COR-L47 (cell line): ENCODE results near the gene FOXK1.

Experiments used
- DNase-seq: peaks from one replicate; lab custom pipeline; 2025; lab: John Stamatoyannopoulos, UW

Gene FOXK1

GRCh38 chr7:4765776-4766490, 83.8 kb downstream of the FOXK1 start:
- no peak for DNase-seq

- no peak for DNase-seq
Measured at GRCh38 chr7:4766666-4767519, 84.8 kb downstream of the FOXK1 start.

GRCh38 chr7:4768597-4769569, 86.8 kb downstream of the FOXK1 start:
- no peak for DNase-seq

GRCh38 chr7:4769761-4770160, 87.7 kb downstream of the FOXK1 start:
- DNase-seq: peak; percentile 6

GRCh38 chr7:4770886-4771285, 88.8 kb downstream of the FOXK1 start:
- DNase-seq: no peak

- DNase-seq: no peak
Measured at GRCh38 chr7:4771737-4772136, 89.6 kb downstream of the FOXK1 start.

- no peak for DNase-seq
Measured at GRCh38 chr7:4772306-4772705, 90.2 kb downstream of the FOXK1 start.

- DNase-seq: no peak
Measured at GRCh38 chr7:4774007-4774406, 91.9 kb downstream of the FOXK1 start.

GRCh38 chr7:4774658-4775249, 92.7 kb downstream of the FOXK1 start:
- no peak for DNase-seq

- peak; percentile 92 for DNase-seq
Measured at GRCh38 chr7:4775250-4775847, 93.3 kb downstream of the FOXK1 start, which contains the start of gene AP5Z1. TSS of gene AP5Z1 (plus strand) at chr7:4775623. CDS start at chr7:4775716, 93 bp downstream.

- DNase-seq: no peak
Measured at GRCh38 chr7:4775848-4776623, 93.9 kb downstream of the FOXK1 start.

GRCh38 chr7:4779118-4779517, 97.0 kb downstream of the FOXK1 start:
- DNase-seq: no peak

- no peak for DNase-seq
Measured at GRCh38 chr7:4781366-4782069, 99.4 kb downstream of the FOXK1 start.

GRCh38 chr7:4782333-4783291, 100.5 kb downstream of the FOXK1 start:
- DNase-seq: no peak

- DNase-seq: no peak
Measured at GRCh38 chr7:4783292-4783652, 101.2 kb downstream of the FOXK1 start.

GRCh38 chr7:4783762-4784351, 101.8 kb downstream of the FOXK1 start:
- no peak for DNase-seq

- DNase-seq: no peak
Measured at GRCh38 chr7:4784799-4785198, 102.7 kb downstream of the FOXK1 start.

- no peak for DNase-seq
Measured at GRCh38 chr7:4785371-4785770, 103.3 kb downstream of the FOXK1 start.
